Dermis blood vessel endothelial cell (primary cell): ENCODE results near the gene NDST1. TPM values are rescaled to one million over a fixed set of nuclear protein-coding genes. Genes with fewer than 3 reads are reported as not detected.

Experiments used
- DNase-seq: peaks from one replicate; pipeline ENCODE4 v3.0.0; 2010
- total RNA-seq: library from RNA; depleted of rRNA; stranded (reverse); fragments of >200 nt; gene quantifications from 2 replicates; pipeline ENCODE4 v1.2.3, GENCODE V29; 2014

NDST1 gene
- total RNA-seq, 1 donor from 2014 or later, result 68.1 TPM

DNA sequence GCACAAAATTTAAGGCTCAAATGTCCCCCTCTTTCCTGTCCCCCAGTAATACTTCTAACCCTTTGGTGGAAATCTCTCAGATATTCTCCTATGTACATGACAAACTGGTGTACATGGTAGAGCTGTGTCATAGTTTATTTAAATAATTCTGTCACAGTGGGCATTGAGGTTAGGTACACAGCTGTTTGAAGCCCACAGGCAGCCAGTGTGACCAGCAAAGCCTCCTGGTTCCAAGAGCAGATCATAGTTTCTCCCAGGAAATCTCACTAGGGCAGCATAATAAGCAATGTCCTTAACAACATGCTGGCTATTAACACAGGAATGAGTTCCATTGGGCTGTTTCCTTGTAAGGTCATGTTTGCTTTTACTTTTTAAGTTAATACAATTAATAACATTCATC is 63.9 kb downstream of the NDST1 start:
- DNase-seq, result no peak

DNA sequence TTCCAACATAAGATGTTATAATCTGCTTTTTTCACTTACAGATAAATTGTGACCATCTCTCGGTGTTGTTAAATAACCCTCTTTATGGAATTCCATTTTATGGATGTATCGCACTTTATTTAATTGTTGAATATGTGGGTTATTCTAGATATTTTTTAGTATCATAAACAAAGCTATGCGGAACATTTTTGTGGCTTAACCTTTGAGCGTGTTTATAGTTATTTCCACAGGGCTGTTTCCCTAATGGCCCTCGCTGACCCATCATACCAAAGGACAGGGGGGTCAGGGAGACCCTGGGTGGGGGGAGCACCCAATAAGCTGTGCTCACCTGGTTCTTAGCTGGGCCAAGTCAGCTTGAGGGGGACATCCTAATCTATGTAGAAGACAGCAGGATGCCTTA is 65.3 kb downstream of the NDST1 start:
- no peak for DNase-seq

DNA sequence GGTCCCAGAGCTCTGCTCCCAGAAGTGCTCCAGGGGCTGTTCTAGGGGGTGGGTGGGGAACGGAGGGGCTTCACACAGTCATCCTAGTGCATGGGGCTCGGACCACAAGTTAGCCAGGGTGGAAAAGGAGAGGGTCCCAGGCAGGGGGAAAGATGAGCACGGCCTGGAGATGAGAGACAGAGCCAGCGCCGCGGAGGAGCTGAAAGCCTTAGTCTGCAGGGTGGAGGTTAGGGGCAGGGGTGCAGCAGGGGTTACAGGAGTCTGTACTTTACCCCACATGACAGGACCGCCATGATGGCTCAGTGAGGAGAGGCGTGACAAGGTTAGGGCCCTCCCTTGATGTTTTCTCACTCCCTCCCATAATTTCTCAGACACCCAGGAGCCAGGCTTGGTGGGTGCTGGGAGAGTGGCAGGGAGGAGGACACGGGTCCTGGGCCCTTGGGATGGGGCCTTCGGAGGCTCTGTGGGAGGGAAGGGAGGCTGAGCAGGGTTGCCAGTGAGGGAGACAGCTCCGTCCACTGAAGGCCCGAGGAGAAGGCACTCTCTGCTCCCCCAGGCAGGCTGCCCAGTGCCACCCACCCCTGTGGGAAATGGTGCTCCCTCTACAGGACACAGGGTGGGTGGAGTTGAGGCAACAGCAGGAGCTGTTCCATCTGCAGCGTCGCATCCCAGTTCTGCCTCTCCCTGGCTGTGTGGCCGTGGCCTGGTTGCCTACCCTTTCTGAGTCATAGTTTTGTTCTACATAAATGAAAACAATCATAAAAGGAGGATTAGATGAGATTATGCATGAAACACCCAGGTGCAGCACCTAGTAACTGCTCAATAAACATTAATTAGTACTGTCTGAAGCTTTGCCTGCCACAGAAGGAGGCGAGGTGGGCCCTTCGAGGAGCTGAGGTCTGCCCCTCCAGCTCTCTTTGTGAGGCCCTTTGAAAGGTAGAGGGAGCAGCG is 66.2 kb downstream of the NDST1 start:
- DNase-seq, result no peak

DNA sequence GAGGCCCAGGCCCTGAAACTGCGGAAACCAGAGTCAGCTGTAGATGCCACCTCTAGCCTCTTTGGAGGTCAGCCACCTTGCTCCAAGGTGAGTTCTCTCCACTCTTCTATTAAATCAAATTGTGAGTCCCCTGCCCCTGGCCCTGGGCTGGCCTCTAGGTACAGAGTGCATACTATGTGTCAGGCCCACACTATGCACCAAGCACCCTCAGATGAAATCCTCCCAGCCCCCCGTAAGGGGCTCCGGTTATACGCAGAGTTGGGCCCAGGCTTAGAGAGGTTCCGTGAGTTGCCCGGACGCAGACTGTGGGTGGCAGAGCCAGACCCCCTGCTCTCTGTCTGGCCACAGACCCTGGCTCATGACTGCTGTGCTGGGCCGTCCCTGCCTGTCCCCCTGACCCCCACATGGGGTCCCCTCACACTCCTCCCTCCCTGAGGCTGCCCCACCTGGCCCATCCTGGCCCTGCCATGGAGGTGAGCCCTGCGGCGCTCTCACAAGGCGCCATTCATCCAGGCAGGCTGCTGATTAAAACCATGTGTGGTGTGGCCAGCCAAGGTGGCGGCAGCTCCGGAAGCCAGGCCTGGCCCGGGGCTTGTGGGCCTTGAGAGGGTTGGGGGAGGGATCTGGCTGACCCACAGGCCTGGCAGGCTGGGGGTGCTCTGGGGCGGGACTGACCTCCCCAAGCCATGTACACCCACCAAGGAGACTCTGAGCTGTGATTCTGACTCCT is 67.1 kb downstream of the NDST1 start:
- no peak for DNase-seq

DNA sequence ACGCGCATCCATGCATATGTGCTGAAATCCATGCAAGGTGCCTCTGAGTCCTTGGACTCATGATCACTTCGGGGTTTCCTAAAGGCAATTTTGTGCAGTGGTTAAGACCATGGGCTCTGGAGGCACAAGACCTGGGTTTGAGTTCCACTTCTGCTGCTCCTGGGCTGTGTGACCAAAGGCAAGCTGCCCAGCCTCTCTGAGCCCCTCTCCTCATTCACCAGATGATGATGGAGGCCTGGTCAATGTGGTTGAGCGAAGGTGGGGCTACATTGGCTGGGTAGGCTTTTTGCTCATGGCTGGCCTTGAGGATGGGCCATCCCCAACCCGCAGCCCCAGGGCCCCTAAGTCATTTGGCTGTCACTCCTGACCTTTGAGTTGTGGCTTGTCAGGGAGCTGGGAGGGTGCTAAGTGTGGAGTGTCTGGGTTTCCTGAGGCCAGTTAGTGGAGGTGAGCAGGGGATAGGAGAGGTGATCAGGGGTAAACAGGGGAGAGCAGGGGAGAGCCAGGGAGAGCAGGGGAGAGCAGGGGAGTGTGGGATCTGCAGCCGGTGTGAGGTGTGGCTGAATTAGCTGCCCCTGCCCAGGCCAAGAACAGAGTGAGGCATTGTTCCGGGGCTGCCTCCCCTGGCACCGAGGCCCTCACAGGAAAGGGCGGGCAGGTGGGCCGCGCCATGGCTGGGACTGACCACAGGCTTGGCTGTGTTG is 68.0 kb downstream of the NDST1 start:
- DNase-seq, result no peak

DNA sequence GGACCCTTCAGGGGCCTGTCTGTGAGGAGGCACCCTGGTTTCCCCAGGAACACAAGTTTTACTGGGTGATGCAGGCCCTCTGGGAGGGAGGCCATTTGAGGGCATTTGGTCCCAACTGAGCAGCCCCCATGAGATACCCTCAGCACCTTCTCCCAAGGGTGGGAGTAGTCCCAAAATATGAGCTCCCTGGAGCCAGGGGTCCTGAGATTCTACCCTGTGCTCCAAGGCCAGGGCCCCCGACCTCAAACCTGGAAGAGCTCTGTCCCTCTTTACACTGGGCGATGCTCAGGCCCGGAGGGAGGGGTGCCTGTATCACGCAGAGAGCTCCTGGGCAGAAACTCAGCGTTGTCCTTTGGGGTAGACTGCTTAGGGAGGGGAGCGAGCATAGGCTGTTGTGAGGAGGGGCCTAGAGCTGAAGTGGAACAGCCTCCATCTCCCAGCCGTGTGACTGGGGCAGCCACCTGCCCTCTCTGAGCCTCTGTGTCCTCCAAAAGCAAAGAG is 68.6 kb downstream of the NDST1 start:
- DNase-seq, result no peak

DNA sequence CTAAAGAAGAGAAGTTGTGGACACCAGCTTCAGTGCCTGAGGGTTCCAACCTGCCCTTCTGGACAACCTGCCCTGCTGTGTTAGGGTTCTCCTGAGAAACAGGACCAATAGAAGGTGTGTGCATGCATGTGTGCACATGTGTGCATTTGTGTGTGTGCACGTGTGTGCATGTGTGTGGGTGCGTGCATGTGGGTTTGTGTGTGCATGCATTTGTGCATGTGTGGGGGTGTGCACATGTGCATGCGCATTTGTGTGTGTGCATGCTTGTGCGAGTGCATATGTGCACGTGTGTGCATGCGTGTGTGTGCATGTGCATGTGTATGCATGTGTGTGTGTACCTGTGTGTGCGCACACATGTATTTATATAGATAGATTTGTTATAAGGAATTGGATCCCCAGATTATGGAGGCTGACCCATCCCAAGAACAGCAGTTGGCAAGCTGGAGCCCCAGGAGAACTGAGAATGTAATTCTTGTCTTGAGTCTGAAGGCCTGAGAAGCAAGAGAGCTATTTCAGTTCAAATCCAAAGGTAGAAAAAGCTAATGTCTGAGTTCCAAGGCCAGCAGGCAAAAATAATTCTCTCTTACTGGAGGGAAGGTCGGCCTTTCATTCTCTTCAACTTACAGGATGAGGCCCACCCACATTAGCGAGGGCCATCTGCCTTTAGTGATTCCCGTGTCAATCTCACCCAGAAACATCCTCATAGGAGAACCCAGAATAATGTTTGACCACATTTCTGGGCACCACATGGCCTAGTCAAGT is 69.6 kb downstream of the NDST1 start:
- DNase-seq, result no peak

DNA sequence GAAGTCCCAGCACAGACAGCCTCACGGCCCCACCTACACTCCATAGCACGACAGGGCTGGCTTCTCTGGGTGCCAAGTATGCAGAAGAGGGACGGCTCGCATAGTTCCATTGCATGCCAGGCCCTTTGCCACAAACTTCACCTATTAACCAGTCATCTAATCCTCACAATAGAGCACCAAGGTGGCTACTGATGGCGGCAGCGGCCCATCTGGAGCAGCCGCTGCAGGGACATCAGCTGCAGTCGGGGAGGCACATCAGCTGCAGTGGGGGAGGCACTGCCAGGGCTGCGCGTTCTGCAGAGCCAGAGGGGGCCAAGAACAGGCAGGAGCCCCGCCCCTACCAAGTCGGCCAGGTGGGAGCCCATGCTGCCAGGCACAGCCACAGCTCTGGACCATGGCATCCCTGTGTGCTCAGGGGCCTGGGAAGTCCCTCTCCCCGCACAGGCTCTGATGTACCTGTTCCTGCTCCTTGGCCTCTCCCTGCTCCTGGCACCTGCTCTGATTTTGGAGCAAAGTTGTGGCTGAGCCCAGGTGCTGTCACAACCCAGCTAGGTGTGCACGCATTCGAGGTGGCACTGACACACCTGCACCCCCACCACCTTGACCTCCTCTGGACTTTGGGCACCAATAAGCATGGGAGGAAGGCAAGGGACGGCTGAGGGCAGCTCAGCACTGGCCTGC is 71.0 kb downstream of the NDST1 start:
- DNase-seq, result no peak

DNA sequence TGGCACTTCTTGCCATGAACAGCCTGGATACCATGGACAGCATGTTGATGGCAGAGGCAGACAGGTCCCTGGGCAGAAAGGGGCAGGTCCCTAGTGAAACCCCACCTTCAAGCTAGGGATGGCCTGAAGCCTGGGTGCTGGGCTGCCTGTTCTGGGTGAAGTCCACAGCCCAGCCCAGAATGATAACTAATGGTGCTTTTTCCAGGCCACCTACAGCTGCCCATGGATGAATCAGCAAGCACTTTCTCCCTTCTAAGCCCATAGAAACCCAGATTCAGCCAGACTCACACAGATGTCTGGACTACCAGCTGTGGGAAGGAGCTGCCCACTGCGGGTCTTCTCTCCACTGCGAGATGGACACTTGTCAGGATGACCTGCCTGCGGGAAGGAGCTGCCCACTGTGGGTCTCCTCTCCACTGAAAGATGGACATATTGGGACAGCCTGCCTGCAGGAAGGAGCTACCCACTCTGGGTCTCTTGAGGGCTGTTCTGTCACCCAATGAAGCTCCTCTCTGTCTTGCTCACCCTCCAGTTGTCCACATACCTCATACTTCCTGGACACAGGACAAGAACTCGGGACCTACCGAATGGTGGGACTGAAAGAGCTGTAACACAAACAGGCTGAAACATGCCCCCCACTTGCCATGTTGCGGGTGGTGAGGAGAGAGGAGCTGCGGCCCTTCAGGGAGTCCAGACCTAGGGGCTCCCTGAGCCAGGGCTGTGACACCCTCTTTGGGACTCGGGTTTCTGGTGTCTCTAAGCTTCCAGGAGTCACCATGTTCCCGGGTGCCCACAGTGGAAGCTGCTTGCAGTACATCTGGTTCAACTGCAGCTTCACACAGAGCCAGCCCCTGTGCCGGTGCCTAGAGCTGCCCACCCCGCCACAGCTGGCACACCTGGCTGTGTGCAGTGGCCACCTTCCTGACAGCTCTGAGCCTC is 71.8 kb downstream of the NDST1 start:
- no peak for DNase-seq

DNA sequence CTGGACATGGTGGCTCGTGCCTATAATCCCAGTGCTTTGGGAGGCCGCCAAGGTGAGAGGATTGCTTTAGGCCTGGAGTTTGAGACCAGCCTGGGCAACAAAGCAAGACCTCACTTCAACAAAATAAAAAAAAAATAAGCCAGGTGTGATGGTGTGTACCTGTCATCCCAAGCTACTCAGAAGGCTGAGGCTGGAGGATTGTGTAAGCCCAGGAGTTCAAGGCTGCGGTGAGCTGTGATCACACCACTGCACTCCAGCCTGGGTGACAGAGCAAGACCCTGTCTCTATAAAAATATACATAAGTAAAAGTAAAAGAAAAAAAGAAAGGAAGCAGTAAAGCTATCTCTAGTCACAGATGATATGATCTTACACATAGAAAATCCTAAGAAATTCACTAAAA is 73.0 kb downstream of the NDST1 start:
- DNase-seq, result no peak

DNA sequence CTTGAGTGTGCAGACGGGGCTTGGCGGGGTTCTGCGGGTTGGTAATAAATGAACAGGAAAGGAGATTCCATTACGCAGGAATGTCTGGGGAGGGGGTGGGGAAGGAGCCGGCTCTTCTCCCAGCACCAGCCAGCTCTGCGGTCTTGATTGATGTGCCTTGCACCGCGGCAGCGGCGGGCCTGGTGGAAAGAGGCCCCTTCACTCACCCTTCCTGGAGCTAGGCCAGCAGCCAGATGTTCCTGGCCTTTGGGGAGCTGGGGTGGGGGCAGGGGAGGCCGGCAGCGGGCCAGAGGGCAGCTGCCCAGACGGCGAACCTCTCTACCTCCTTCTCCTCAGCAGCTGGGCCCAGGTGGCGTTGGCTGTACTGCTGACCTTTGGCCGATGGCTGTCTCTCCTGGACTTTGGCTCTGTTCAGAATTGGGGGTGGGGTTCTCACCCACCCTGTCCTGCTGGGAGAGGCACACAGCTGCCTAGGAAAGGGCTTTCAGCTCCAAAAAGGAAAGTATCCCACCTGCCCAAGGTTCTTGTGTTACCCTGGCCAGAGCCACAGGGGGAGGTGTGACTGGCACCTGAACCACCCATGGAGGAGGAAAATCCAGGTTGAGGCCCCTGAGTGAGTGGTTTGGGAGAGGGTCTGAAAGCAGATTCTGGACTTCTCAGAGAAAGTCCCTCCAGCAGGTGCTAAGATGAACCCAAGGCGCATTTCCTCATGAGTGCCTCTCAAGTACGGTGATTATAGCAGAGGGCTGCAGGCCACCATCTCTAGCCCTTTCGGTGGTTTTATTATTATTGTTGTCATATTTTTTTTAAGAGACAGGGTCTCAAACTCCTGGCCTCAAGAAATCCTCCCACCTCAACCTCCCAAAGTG is 74.5 kb downstream of the NDST1 start:
- DNase-seq, result no peak

DNA sequence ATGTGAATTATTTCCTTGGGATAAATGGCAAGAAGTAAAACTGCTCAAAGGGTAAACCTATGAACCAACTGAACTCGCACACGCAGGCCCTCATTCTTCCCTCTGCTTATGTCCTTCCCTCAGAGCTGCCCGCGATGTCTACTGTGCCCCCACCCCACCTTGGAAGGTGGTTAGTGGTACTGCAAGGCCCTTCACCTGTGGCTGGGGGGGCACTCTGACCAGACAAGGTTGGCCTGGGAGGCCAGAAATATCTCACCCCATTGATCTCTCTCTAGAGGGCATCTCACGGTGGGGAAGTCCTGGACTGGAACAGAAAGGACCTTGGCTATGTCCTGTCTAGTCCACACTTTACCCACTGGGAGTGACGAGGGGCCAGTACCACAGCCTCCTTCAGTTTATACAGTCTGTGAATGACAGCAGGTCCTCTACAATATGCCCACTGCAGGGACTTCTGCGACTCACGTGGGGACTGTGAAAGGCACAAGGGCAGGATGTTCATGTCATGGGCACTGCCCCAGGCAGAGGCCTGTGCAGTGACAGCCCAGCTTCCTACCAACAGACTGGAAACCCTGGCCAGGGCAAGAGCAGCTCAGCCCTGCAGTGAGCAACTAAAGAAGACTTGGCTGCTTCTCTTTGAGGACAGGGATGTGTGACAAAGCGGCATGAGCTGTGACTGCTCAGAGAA is 75.8 kb downstream of the NDST1 start:
- no peak for DNase-seq

DNA sequence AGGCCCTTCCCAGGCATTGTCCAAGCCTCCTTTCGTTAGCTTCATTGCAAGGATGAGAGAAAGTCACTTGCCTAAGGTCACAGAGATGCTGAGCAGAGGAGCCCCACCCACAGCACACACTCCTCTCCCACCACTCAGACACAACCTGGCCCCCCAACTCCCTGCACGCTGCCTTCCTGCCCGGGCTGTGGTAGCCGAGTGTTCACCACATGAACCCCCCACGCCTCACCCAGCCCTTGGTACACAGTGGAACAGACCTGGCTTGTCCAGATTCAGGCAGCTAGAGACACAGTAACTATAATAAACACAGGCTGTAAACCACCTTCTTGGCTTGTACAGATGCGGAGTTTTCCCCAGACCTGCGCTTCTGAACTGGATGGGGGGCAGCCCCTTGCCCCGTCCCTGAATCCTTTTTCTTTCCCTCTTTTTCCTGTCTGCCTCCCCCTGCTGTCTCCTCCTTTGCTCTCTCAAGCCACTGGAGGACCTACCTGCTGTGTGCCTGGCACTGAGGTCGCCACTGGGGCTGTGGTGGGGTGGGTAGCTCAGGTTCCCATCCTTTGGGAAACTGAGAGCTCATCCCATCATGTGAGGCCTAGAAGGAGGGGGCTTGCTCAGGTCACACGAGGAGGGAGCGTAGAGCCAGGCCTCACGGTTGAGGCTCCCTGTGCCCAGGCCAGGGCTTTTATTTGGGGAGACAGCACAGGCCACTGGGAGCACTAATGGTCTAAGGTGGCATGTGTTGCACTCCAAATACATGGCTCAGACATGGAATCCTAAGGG is 76.8 kb downstream of the NDST1 start:
- no peak for DNase-seq

DNA sequence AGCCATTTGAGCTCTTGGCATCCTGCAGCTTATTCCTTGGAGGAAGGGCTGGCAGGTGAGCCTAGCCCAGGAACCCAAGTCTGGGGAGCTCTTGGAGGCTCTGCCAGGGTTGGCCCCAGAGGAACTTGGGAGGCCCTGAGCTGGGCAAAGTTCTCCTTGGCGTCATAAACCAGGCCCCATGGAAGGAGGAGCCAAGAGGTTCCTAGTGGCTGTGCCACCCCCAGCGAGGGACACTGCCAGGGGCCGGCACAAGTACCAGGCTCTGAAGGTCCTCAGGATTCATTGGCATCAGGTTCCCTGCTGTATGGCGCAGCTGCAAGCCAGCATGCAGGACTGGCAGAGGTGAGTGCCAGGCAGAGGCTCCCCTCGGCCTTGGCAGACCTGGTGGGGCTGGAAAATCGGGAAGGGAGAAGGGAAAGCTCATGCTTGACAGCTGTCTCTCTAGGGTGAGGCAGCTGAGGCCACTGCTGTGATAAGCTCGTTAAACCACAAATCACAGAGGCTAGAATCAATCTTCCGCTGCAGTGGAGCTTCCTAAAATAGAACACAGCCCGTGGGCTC is 77.9 kb downstream of the NDST1 start:
- no peak for DNase-seq

DNA sequence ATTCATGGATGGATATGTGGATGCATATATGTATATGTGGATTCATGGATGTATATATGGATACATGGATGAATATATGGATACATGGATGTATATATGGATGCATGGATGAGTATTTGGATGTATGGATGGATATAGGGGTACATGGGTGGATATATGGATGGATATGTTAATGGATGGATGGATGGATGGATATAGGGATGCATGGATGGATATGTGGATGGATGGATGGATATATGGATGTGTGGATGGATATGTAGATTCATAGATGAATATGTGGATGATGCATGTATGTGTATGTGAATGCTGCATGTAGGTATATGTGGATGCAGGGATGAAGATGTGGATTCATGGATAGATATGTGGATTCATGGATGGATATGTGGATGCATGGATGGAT is 79.1 kb downstream of the NDST1 start:
- no peak for DNase-seq

DNA sequence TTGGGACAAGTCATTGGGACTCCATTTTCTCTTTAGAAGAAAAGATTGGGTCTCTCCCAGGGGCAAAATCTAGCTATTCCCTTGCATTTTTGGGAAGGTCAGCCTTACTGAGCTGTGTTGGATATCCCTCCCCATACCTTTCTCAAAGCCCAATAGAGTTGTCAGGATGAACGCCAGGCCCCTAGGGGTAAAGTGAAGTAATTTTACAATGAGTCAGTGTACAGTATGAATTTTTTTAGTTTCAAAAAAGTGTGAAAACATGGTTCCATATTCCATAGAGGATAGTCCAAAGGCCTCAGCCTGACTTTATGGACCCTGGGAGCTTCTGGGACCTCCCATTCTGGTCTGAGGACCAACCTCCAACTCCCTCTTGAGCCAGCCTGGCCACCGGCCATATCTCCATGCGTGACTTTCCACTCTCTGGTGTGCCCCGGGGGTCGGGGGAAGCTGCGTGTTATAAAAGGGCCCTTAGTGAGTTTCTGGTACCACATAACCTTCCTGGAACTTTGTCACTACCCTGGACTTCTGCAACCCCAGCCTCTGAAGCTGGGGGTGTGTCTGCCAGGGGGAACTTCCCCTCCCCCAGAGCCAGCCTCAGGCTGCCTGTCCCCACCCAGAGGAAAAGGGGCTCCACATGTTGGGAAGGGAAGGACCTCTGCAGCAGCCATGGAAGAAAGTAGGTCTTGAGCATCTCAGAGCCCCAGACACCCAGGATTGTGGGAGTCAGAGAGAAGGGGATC is 80.1 kb downstream of the NDST1 start:
- DNase-seq, result no peak

DNA sequence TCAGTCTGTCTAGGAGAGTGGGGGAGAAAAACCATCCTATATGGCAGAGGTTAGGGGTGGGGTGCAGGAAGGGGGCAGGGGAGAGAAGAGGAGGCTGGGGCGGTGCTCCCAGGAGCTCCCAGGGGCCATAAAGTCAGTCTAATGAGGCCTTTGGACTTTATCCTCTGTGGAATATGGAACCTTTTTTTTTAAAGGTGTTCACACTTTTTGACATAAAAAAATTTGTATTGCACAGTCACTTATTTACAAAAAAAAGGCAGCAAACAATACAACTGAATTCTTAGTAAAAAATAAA is 80.6 kb downstream of the NDST1 start:
- no peak for DNase-seq
